Measurements from ENCODE around the gene IQSEC2. TPM values are rescaled to one million over a fixed set of nuclear protein-coding genes. Genes with fewer than 3 reads are reported as not detected.

Gene IQSEC2
- total RNA-seq, 1 experiment from 2014 or later = 45.7 TPM

- Histone ChIP-seq H3K79me2 (ENCODE audit: low read depth) (no peaks in the 10 kb centered on the region), H3K36me3 (ENCODE audit: low read depth) (no peaks in the 10 kb centered on the region), H3K27me3 (ENCODE audit: insufficient read depth, low read depth) (no peaks in the 10 kb centered on the region), H2AFZ (no peak overlapping the region), H3K4me1 (replicated peaks; ENCODE audit: insufficient read depth) (0 out of 2 replicates have a peak, but pooled peaks cover under 1% of the 10 kb centered on the region), H3K9me2 (ENCODE audit: insufficient read depth) (no peaks in the 10 kb centered on the region), H3K4me2 (no peak overlapping the region), H3F3A (ENCODE audit: insufficient read depth, low read depth) (no peaks in the 10 kb centered on the region), H3K9me3 (ENCODE audit: insufficient read depth, low read depth) (no peaks in the 10 kb centered on the region), H3K27ac (no peak overlapping the region), H3K4me3 (no peak overlapping the region), H4K20me1 (ENCODE audit: insufficient read depth) (no peaks in the 10 kb centered on the region)
- CTCF ChIA-PET = no interaction called here
- DNase-seq = no peak
- POLR2A ChIA-PET (ENCODE audit: unreplicated experiment) = no interaction called here
- TF ChIP-seq, protein P1, sequence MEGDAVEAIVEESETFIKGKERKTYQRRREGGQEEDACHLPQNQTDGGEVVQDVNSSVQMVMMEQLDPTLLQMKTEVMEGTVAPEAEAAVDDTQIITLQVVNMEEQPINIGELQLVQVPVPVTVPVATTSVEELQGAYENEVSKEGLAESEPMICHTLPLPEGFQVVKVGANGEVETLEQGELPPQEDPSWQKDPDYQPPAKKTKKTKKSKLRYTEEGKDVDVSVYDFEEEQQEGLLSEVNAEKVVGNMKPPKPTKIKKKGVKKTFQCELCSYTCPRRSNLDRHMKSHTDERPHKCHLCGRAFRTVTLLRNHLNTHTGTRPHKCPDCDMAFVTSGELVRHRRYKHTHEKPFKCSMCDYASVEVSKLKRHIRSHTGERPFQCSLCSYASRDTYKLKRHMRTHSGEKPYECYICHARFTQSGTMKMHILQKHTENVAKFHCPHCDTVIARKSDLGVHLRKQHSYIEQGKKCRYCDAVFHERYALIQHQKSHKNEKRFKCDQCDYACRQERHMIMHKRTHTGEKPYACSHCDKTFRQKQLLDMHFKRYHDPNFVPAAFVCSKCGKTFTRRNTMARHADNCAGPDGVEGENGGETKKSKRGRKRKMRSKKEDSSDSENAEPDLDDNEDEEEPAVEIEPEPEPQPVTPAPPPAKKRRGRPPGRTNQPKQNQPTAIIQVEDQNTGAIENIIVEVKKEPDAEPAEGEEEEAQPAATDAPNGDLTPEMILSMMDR (conservative IDR thresholded peaks at IDR 0.05) = no peak
- no peak for TF ChIP-seq EZH2 (IDR thresholded peaks at IDR 0.05; ENCODE audit: low read depth)
- BruUV-seq (replicated peaks) = no TSS peak
- intact Hi-C loops (cut with micrococcal nuclease; ENCODE audit: unreplicated experiment) = no loop called here
Measured at GRCh38 chrX:53272808-53273337, 8.5 kb downstream of the IQSEC2 start.

- Histone ChIP-seq H3K79me2 (ENCODE audit: low read depth) (no peaks in the 10 kb centered on the region), H3K4me3 (no peak overlapping the region), H3F3A (ENCODE audit: insufficient read depth, low read depth) (0 out of 2 replicates have a peak, but pooled peaks cover 3% of the 10 kb centered on the region), H4K20me1 (ENCODE audit: insufficient read depth) (no peaks in the 10 kb centered on the region), H3K4me2 (no peak overlapping the region), H3K27me3 (ENCODE audit: insufficient read depth, low read depth) (no peaks in the 10 kb centered on the region), H3K36me3 (ENCODE audit: low read depth) (no peaks in the 10 kb centered on the region), H3K9me3 (ENCODE audit: insufficient read depth, low read depth) (no peaks in the 10 kb centered on the region), H3K9me2 (ENCODE audit: insufficient read depth) (no peaks in the 10 kb centered on the region), H3K27ac (no peak overlapping the region), H3K4me1 (replicated peaks; ENCODE audit: insufficient read depth) (peaks cover 31% of the 10 kb centered on the region), H2AFZ (no peak overlapping the region)
- no TSS peak for BruUV-seq (replicated peaks)
- intact Hi-C loops (cut with micrococcal nuclease; ENCODE audit: unreplicated experiment) = no loop called here
- ChIA-PET CTCF (no interaction called here), POLR2A (ENCODE audit: unreplicated experiment) (interaction anchor here (0.6 kb wide), 1 partner anchor 44 kb away, joined by 9 read pairs; no protein-coding TSS in a partner anchor)
- DNase-seq = no peak
- no peak for TF ChIP-seq EZH2 (IDR thresholded peaks at IDR 0.05; ENCODE audit: low read depth)
Measured at GRCh38 chrX:53269536-53270107, 11.8 kb downstream of the IQSEC2 start.

DNA sequence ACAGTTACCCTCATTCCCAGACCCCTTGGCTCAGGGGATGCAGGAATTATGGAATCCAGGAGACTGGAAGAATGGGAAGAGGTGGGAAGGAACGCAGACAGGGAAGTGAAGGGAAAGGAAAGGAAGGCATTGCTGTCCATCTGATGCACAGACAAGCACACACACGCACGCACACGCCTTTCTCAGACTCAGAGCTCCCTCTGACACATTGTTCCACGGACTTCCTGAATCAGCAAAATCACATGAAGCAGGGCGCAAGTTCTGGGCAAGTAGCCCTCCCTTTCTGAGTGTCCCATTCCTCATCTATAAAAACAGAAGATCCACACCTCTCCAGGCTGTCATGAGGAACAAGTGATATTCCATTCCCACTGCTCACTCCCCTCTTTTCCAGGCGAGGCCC lies 13.2 kb downstream of the IQSEC2 start:
- H4K20me1 ChIP-seq (ENCODE audit: insufficient read depth) = no peaks in the 10 kb centered on the region
- POLR2A ChIA-PET (ENCODE audit: unreplicated experiment) = no interaction called here
- CTCF ChIA-PET = no interaction called here
- no peak overlapping the region for H3K4me2 ChIP-seq
- no TSS peak for BruUV-seq (replicated peaks)
- H3K27ac ChIP-seq = no peak overlapping the region
- no peaks in the 10 kb centered on the region for H3K27me3 ChIP-seq (ENCODE audit: insufficient read depth, low read depth)
- no peaks in the 10 kb centered on the region for H3K36me3 ChIP-seq (ENCODE audit: low read depth)
- intact Hi-C loops (cut with micrococcal nuclease; ENCODE audit: unreplicated experiment) = no loop called here
- H3K4me3 ChIP-seq = no peak overlapping the region
- peaks cover 40% of the 10 kb centered on the region for H3K4me1 ChIP-seq (replicated peaks; ENCODE audit: insufficient read depth)
- H3K9me3 ChIP-seq (ENCODE audit: insufficient read depth, low read depth) = no peaks in the 10 kb centered on the region
- TF ChIP-seq, protein P1 (conservative IDR thresholded peaks at IDR 0.05) = no peak
- TF ChIP-seq EZH2 (IDR thresholded peaks at IDR 0.05; ENCODE audit: low read depth) = no peak
- no peak for DNase-seq
- no peaks in the 10 kb centered on the region for H3K79me2 ChIP-seq (ENCODE audit: low read depth)
- no peaks in the 10 kb centered on the region for H3K9me2 ChIP-seq (ENCODE audit: insufficient read depth)
- no peak overlapping the region for H2AFZ ChIP-seq
- H3F3A ChIP-seq (ENCODE audit: insufficient read depth, low read depth) = peaks cover 6% of the 10 kb centered on the region; the same call in 1 of the 2 replicates

Measured in PC-9 (cell line).